Peyer's patch (tissue), 4 donors: Measurements from ENCODE around the gene ALDH8A1. TPM values are rescaled to one million over a fixed set of nuclear protein-coding genes. Genes with fewer than 3 reads are reported as not detected.

Experiments used
- DNase-seq, 3 donors: peaks; one replicate each; pipeline ENCODE4 v3.0.0-alpha.2; 2017 to 2019
- H3K27ac ChIP-seq, 4 donors: fragments of 200-600 bp; sonication (generic); one replicate each; pipeline ENCODE4 v1.5.1; 2016 to 2019
- H3K27me3 ChIP-seq, 2 donors: fragments of 200-600 bp; sonication (generic); one replicate each; pipeline ENCODE4 v1.5.1; 2019
- H3K36me3 ChIP-seq, 3 donors: fragments of 200-600 bp; sonication (generic); one replicate each; pipeline ENCODE4 v1.5.1; 2016 to 2019
- H3K4me1 ChIP-seq, 4 donors: fragments of 200-600 bp; sonication (generic); one replicate each; pipeline ENCODE4 v1.5.1; 2016 to 2019
- H3K4me3 ChIP-seq, 4 donors: fragments of 200-600 bp; sonication (generic); 1 replicate in 3 of 4; 2 replicates in 1 of 4; pipeline ENCODE4 v1.5.1; 2016 to 2019; ENCODE audit warnings: mild to moderate bottlenecking in 1 of 4
- H3K9me3 ChIP-seq, 4 donors: fragments of 200-600 bp; sonication (generic); one replicate each; pipeline ENCODE4 v1.5.1; 2016 to 2019; ENCODE audit warnings: mild to moderate bottlenecking in 1 of 4
- CTCF ChIP-seq, 6 experiments: fragments of 450-650 bp in 4 of 6; fragments of 200-600 bp in 2 of 6; sonication (generic) in 1 of 6; IDR thresholded peaks; one replicate each; pipeline ENCODE4 v1.5.1; 2017 to 2019; ENCODE audit warnings: antibody characterized with exemption in 6 of 6, mild to moderate bottlenecking in 3 of 6, moderate library complexity in 1 of 6
- POLR2A ChIP-seq, 2 donors: fragments of 450-650 bp; IDR thresholded peaks; one replicate each; pipeline ENCODE4 v1.5.1; 2017; ENCODE audit warnings: antibody characterized with exemption in 2 of 2, mild to moderate bottlenecking in 2 of 2, moderate library complexity in 2 of 2
- total RNA-seq, 4 donors: library from RNA; depleted of rRNA; stranded (reverse); fragments of >200 nt; gene quantifications; one replicate each; pipeline ENCODE4 v1.1.0, GENCODE V29; 2016

ALDH8A1 gene
- total RNA-seq, result under 1 TPM in 2 of 4 donors, not detected in 2; 0.40 to 0.57 TPM

- H3K4me3 ChIP-seq, result peak within 1 kb of the TSS in 1 of 4 donors; percentile 20
- H3K9me3 ChIP-seq, result no peaks in the 10 kb centered on the region
- TF ChIP-seq POLR2A (IDR thresholded peaks at IDR 0.05) (no peak), CTCF (IDR thresholded peaks at IDR 0.05) (no peak)
- H3K27me3 ChIP-seq, result no peaks in the 10 kb centered on the region
- H3K27ac ChIP-seq, result no peak within 1 kb of the TSS
- H3K4me1 ChIP-seq, result no peaks in the 10 kb centered on the region
- no peaks in the 10 kb centered on the region for H3K36me3 ChIP-seq
- no peak for DNase-seq
Observed at GRCh38 chr6:134949927-134950326, at the start of gene ALDH8A1. Gene ALDH8A1, minus strand, starts transcription at chr6:134950101. Its CDS starts 48 bp downstream, at chr6:134950053.

- TF ChIP-seq CTCF (IDR thresholded peaks at IDR 0.05) (no peak), POLR2A (IDR thresholded peaks at IDR 0.05) (no peak)
Observed at GRCh38 chr6:134999107-134999506, 49.2 kb upstream of the ALDH8A1 start.

GRCh38 chr6:134997133-134997995, 47.5 kb upstream of the ALDH8A1 start:
- TF ChIP-seq POLR2A (IDR thresholded peaks at IDR 0.05), result no peak
- TF ChIP-seq CTCF (IDR thresholded peaks at IDR 0.05), result no peak
- H3K27ac ChIP-seq, result no peak overlapping the region
- no peak overlapping the region for H3K4me3 ChIP-seq
- H3K4me1 ChIP-seq, result no peaks in the 10 kb centered on the region
- H3K36me3 ChIP-seq, result peaks cover 0 to 33% (median 0%) of the 10 kb centered on the region in 3 donors
- no peak for DNase-seq
- H3K9me3 ChIP-seq, result no peaks in the 10 kb centered on the region
- no peaks in the 10 kb centered on the region for H3K27me3 ChIP-seq

More at GRCh38 chr6:134999107-134999506, 49.2 kb upstream of the ALDH8A1 start:
- no peaks in the 10 kb centered on the region for H3K4me1 ChIP-seq
- H3K4me3 ChIP-seq, result no peak overlapping the region
- H3K27me3 ChIP-seq, result no peaks in the 10 kb centered on the region
- no peak for DNase-seq
- H3K9me3 ChIP-seq, result no peaks in the 10 kb centered on the region
- no peak overlapping the region for H3K27ac ChIP-seq
- H3K36me3 ChIP-seq, result peaks cover 0 to 20% (median 0%) of the 10 kb centered on the region in 3 donors

GRCh38 chr6:134995536-134995935, 45.6 kb upstream of the ALDH8A1 start:
- no peaks in the 10 kb centered on the region for H3K27me3 ChIP-seq
- no peaks in the 10 kb centered on the region for H3K4me1 ChIP-seq
- TF ChIP-seq POLR2A (IDR thresholded peaks at IDR 0.05) (no peak), CTCF (IDR thresholded peaks at IDR 0.05) (no peak)
- H3K4me3 ChIP-seq, result no peak overlapping the region
- H3K27ac ChIP-seq, result no peak overlapping the region
- no peaks in the 10 kb centered on the region for H3K9me3 ChIP-seq
- H3K36me3 ChIP-seq, result peaks cover 0 to 45% (median 0%) of the 10 kb centered on the region in 3 donors
- no peak for DNase-seq

GRCh38 chr6:134994431-134994830, 44.5 kb upstream of the ALDH8A1 start:
- Histone ChIP-seq H3K27ac (no peak overlapping the region), H3K36me3 (peaks cover 0 to 46% (median 0%) of the 10 kb centered on the region in 3 donors), H3K4me3 (no peak overlapping the region), H3K27me3 (no peaks in the 10 kb centered on the region), H3K9me3 (no peaks in the 10 kb centered on the region), H3K4me1 (no peaks in the 10 kb centered on the region)
- no peak for DNase-seq
- TF ChIP-seq CTCF (IDR thresholded peaks at IDR 0.05) (no peak), POLR2A (IDR thresholded peaks at IDR 0.05) (no peak)
